ENCODE measurements around the gene PDGFC. TPM values are rescaled to one million over a fixed set of nuclear protein-coding genes. Genes with fewer than 3 reads are reported as not detected.

The PDGFC gene
- polyA plus RNA-seq, 1 donor (not counting 4 experiments of a cell fraction or from before 2014, with no cell fraction given) = 29.7 TPM

DNA sequence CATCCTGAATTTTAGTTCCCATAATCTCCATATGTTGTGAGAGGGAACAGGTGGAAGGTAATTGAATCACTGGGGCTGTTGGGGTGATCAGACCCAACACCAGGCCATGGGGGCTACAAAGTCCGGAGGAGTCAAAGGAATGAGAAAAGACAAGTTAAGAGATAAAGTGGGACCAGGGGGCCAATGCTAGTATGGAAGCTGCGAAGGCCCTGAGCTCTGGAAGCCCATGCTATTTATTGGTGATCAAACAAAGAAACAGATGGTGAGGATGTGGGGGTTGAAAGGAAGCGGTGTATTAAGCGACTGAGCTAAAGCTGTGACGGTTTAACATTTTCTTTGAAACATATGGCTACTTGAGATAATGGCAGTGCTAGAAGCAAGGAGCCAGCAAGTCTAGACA lies 132.8 kb downstream of the PDGFC start:
- Histone ChIP-seq H4K20me1 (ENCODE audit: control insufficient read depth, extremely low read depth, insufficient read depth, low read length) (no peaks in the 10 kb centered on the region), H3K9me1 (ENCODE audit: control insufficient read depth, extremely low read depth, insufficient read depth, low read length) (no peaks in the 10 kb centered on the region), H3K27ac (ENCODE audit: control insufficient read depth, insufficient read depth, low read length) (no peak overlapping the region), H3K4me2 (ENCODE audit: control insufficient read depth, extremely low read depth, insufficient read depth, low read depth, low read length) (no peak overlapping the region), H3K4me3 (ENCODE audit: control insufficient read depth in 2 of 3, extremely low read depth in 1 of 3, insufficient read depth in 2 of 3, low read depth in 1 of 3, low read length in 3 of 3) (no peak overlapping the region), H3K9ac (ENCODE audit: control insufficient read depth, extremely low read depth, insufficient read depth, low read length) (no peak overlapping the region), H3K9me3 (ENCODE audit: control insufficient read depth, low read depth, low read length) (peaks cover 16% of the 10 kb centered on the region), H3K4me1 (ENCODE audit: control insufficient read depth, extremely low read depth, insufficient read depth, low read length) (no peaks in the 10 kb centered on the region), H2AFZ (ENCODE audit: control insufficient read depth, low read length) (no peak overlapping the region), H3K27me3 (ENCODE audit: control insufficient read depth, extremely low read depth, insufficient read depth, low read length) (no peaks in the 10 kb centered on the region), H3K36me3 (ENCODE audit: control insufficient read depth in 2 of 2, extremely low read depth in 1 of 2, insufficient read depth in 2 of 2, low read length in 2 of 2) (no peaks in the 10 kb centered on the region), H3K79me2 (ENCODE audit: control insufficient read depth, insufficient read depth, low read length) (no peaks in the 10 kb centered on the region)
- no peak for DNase-seq (ENCODE audit: low read depth, low spot score)
- no peak for TF ChIP-seq EZH2 (IDR thresholded peaks at IDR 0.05; ENCODE audit: low read length)
- TF ChIP-seq, protein P1, sequence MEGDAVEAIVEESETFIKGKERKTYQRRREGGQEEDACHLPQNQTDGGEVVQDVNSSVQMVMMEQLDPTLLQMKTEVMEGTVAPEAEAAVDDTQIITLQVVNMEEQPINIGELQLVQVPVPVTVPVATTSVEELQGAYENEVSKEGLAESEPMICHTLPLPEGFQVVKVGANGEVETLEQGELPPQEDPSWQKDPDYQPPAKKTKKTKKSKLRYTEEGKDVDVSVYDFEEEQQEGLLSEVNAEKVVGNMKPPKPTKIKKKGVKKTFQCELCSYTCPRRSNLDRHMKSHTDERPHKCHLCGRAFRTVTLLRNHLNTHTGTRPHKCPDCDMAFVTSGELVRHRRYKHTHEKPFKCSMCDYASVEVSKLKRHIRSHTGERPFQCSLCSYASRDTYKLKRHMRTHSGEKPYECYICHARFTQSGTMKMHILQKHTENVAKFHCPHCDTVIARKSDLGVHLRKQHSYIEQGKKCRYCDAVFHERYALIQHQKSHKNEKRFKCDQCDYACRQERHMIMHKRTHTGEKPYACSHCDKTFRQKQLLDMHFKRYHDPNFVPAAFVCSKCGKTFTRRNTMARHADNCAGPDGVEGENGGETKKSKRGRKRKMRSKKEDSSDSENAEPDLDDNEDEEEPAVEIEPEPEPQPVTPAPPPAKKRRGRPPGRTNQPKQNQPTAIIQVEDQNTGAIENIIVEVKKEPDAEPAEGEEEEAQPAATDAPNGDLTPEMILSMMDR (optimal IDR thresholded peaks at IDR 0.05 in 1 of 3, IDR thresholded peaks at IDR 0.05 in 1 of 3, conservative IDR thresholded peaks at IDR 0.05 in 1 of 3; ENCODE audit: extremely low read depth in 1 of 3, insufficient read depth in 2 of 3, low read length in 3 of 3) = no peak
- FAIRE-seq = no peak
- dilution Hi-C loops (cut with MboI; ENCODE audit: extremely low pct_ligation_motif_present, low sequenced_read_pairs) = no loop called here

- Histone ChIP-seq H3K9me3 (ENCODE audit: control insufficient read depth, low read depth, low read length) (peaks cover 16% of the 10 kb centered on the region), H3K27ac (ENCODE audit: control insufficient read depth, insufficient read depth, low read length) (no peak overlapping the region), H4K20me1 (ENCODE audit: control insufficient read depth, extremely low read depth, insufficient read depth, low read length) (no peaks in the 10 kb centered on the region), H3K27me3 (ENCODE audit: control insufficient read depth, extremely low read depth, insufficient read depth, low read length) (no peaks in the 10 kb centered on the region), H3K79me2 (ENCODE audit: control insufficient read depth, insufficient read depth, low read length) (no peaks in the 10 kb centered on the region), H3K4me2 (ENCODE audit: control insufficient read depth, extremely low read depth, insufficient read depth, low read depth, low read length) (no peak overlapping the region), H3K36me3 (ENCODE audit: control insufficient read depth in 2 of 2, extremely low read depth in 1 of 2, insufficient read depth in 2 of 2, low read length in 2 of 2) (no peaks in the 10 kb centered on the region), H3K4me1 (ENCODE audit: control insufficient read depth, extremely low read depth, insufficient read depth, low read length) (no peaks in the 10 kb centered on the region), H2AFZ (ENCODE audit: control insufficient read depth, low read length) (no peak overlapping the region), H3K9me1 (ENCODE audit: control insufficient read depth, extremely low read depth, insufficient read depth, low read length) (no peaks in the 10 kb centered on the region), H3K9ac (ENCODE audit: control insufficient read depth, extremely low read depth, insufficient read depth, low read length) (no peak overlapping the region), H3K4me3 (ENCODE audit: control insufficient read depth in 2 of 3, extremely low read depth in 1 of 3, insufficient read depth in 2 of 3, low read depth in 1 of 3, low read length in 3 of 3) (no peak overlapping the region)
- FAIRE-seq = no peak
- TF ChIP-seq EZH2 (IDR thresholded peaks at IDR 0.05; ENCODE audit: low read length) = no peak
- TF ChIP-seq, protein P1 (optimal IDR thresholded peaks at IDR 0.05 in 1 of 3, IDR thresholded peaks at IDR 0.05 in 1 of 3, conservative IDR thresholded peaks at IDR 0.05 in 1 of 3; ENCODE audit: extremely low read depth in 1 of 3, insufficient read depth in 2 of 3, low read length in 3 of 3) = no peak
- dilution Hi-C loops (cut with MboI; ENCODE audit: extremely low pct_ligation_motif_present, low sequenced_read_pairs) = no loop called here
- DNase-seq (ENCODE audit: low read depth, low spot score) = no peak
Observed at GRCh38 chr4:156837625-156838345, 133.8 kb downstream of the PDGFC start.

Data from keratinocyte (primary cell).